Smooth muscle cell of the brain vasculature (primary cell): ENCODE results near the gene SLC38A3.

ENCODE experiments used
- DNase-seq: peaks from one replicate; pipeline ENCODE4 v3.0.0-alpha.2; 2012; ENCODE audit warnings: low read depth, low spot score

SLC38A3 gene

DNA sequence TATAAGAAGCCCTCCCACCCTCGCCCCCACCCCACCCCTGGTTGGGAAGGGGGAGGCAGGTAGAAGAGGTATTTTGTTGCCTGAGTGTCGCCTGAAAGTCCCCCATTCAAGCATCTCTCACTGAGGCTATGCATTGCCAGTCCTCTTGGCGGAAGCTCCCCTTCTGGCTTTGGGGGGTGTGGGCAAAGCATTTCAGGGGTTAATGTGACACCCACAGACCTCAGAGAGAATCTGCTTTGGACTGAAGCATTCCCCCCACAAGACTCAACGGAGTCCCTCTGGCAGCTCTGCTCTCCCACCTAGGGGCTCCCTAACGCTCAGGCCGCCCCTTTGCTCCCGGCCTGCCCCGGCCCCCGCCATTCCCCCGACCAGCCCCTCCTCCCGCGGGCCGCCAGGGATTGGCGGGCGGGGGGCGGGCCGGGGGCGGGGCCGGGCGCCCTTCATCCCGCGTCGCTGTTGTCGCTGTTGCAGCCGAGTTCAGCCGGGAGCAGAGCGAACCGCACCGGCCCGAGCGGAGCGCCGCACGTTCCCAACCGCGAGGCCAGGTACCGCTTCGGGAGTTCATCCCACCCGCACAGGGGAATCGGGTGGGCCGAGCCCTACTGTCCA is at the start of gene SLC38A3:
Gene SLC38A3, plus strand, starts transcription at position 468 of the 609 bp plus-strand sequence. CDS start 8,929 bp downstream, outside the sequence.
- no peak for DNase-seq

DNA sequence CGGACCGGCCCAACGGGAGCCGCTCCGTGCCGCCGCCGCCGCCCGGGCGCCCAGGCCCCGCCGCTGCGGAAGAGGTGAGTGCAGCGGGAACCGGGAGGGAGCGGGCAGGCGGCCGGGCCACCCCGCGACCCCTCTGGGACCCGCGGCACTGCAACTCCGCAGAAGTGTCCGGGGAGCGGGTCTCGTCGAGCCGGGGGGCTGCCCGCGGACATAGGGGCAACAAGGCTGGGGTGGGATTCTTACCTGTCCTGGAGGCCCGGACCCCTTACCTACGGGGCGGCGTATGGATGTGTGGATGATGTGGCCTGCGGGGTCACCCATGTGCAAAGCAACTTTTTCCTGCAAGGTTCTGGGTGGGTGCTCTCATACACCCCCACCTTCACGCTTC is 49.6 kb upstream of the SLC38A3 start:
- DNase-seq, result no peak

DNA sequence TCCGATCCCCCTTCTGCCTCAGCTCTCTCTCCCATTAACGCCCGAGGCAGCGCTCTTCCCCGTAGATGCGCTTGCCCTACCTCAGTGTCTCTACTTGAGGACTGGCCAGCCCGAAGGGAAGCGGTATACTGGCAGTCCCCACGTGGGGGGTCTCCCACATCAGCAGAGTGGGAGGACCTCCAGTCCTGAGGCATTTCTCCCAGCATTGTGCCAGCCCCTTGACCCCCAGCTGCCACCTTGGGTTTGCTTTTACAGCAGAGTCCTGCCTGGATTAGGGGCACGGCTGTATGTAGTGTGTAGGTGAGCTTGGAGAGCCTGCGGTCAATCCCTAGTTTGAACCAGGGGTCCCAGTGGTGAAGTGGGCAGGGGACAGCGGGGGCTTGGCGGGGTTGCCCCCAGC is 49.2 kb upstream of the SLC38A3 start:
- DNase-seq, result no peak

DNA sequence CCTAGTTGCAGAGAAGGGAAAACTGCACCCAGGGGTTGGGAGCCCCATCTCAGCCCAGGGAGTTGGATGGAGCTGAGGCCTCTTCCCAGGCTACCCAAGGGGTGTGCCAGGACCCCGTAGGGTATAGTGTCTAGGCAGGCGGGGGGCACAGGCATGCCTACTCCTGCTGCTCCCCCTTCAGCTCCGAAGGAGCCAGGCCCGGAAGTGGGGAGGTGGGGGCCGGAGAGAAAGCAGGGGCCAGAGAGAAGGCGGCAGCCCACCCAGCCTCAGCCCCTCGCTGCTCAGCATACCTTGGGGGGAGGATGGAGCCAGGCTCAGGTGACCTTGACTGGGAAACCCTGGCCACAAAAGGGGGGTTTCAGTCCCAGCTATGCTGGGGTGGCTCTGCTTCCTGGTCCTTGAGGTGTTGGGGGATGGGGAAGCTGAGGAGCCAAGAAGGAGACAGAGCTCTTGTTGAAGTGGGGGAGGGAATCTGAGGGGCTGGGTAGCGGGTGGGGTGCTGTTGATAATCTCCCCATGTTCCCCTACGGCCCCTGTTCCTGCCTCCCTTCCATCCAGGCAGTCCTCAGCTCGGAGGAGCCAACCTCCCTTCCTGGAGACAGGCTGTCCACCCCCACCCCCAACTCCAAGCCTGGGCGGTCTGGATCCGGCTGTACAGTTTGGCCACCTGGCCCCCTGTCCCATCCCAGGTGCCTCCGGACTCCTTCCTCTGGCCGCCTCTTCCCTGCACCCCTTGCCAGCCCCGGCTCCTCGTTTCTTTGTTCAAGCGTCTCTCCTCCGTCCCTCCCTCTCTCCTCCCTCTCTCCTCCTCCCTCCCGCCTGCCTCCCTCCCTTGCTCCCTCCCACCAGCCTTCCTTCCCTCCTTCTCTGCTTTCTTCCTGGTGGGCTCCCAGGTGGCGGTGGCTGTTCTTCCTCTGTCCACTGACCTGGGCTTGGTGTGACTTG is 48.2 kb upstream of the SLC38A3 start:
- no peak for DNase-seq

DNA sequence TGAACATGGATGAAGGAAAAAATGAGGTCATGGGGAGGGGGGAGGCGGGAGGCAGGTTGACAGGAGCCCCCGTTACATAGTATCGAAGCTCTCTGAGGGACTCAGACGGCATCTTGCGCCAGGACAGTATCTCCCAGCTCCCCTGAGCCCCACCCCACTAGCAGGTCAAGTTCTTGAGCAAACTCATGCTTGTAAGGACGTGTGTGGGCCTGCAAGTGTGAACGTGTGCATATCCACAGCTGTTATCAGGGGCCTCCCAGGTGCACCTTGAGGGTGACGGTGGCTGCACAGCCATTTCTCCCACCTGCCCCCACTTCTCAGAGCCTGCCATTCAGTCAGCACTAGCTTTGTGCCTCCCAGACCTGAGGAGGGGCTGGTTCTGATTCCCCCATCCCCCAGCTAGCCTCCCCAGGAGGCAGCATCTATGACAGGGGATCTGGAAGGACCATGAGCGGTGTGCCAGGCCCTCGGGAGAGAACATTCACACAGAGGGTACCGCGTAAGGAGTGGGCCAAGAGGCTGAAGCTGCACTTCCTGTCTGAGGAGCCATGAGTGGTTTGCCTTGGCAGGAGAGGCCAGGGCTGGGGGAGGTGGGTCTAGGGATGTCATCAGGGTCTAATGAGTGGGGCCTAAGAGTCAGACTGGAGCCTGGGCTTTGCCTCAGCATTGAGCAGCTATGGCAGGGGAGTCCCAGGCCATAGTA is 47.1 kb upstream of the SLC38A3 start:
- no peak for DNase-seq

DNA sequence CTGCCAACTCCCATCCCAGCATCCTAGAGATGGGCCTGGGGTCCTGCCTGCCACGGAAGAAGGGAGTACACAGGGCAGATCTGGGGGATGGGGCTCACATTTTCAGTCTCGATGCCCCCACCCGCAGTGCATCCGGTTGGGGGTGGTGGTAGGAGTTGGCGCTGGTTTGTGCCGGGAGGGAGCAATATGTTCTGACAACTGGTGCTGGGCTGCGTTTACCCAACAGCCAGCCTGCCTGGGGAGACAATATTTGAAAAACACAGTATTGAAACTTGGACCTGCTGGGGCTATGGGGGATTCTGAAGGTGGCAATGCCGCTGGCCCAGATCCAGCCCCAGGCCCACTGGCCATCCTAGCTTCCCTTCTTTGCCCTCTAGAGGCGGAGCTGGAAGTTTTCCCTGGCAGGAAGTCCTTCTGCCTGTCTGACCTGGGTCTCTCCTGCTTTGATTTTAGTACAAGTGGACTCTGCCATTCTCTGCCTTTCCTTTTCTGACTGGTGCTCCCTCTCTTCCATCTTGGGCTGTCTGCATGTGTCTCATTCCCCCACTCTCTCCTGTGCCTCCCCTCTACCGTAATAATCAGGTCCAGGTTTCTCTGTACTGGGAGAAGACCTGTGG is 46.4 kb upstream of the SLC38A3 start:
- DNase-seq, result no peak

DNA sequence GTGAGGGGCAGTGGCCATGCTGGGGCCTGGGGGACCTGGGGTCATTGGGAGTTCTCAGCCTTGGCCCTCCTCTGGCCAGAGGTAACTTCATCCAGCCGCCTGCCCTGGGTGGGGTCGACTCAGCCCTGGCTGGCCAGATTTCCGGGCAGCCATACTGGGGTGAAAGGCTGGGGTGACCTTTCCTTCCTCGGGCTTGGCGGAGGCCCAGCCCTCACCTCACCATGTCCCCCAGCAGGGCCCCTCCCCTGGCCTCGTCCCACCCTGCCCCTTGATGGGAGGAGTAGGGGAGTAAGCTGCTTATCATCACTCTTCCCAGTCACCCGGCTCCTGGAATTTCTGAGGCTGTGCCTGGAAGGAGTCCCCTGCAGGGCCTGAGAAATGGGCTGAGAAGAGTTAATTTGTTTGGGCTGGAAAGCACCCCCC is 44.5 kb upstream of the SLC38A3 start:
- DNase-seq, result no peak

DNA sequence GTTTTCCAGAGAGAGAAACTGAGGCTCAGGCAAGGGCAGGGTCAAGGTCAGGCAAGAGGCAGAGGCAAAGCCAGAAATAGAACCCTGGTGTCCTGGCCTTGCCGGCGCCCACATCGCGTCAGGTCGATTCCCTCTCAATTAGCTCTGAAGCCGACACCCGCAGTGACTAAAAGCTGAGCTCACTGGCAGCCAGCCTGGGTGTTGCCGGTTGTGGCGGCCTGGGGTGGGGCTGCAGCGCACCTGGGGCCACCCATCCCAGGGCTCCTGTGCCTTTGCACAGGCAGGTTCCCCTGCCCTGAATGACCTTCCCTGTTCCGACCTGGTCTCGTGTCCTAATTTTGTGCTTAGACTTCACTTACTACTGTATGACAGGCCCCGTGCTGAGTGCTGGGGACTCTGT is 43.8 kb upstream of the SLC38A3 start:
- DNase-seq, result no peak

DNA sequence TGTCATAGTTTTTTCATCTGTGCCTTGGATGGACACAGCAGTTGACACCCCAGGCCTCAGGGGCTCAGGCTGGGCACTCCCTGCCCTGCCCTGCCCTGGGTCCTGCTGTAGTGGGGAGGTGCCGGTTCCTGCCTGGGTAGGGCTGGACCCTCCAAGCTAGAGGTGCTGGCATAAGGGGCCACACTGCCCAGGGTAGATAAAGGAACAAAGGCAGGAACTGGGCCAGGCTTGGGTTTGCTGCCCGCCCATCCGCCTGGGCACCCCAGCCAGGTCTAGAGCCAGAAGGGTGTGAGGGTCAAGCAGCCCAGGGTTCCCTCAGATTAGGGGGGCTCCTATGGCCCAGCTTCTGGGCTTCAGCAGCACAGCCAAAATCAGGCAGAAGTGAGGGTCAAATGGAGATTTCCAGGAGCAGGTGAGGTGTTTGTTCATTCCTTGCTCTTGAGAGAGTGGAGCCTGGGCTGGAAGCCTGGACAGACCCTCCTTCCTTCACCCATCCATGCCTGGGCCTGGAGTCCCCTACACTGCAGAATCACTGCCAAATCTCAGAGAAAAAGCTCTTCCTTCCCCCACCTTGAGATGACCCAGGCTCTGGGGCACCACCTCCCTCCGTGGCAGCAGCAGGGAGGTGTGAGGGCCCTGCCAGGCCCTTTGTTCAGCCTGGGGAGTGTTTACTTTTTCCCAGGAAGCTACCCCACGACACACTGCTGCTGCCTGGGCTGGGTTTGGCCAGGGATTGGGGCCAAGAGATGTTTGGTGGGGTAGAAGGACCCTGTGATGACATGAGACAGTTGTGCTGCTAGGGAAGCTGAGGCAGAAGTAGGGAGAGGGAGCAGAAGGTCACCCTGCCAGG is 42.8 kb upstream of the SLC38A3 start:
- no peak for DNase-seq

DNA sequence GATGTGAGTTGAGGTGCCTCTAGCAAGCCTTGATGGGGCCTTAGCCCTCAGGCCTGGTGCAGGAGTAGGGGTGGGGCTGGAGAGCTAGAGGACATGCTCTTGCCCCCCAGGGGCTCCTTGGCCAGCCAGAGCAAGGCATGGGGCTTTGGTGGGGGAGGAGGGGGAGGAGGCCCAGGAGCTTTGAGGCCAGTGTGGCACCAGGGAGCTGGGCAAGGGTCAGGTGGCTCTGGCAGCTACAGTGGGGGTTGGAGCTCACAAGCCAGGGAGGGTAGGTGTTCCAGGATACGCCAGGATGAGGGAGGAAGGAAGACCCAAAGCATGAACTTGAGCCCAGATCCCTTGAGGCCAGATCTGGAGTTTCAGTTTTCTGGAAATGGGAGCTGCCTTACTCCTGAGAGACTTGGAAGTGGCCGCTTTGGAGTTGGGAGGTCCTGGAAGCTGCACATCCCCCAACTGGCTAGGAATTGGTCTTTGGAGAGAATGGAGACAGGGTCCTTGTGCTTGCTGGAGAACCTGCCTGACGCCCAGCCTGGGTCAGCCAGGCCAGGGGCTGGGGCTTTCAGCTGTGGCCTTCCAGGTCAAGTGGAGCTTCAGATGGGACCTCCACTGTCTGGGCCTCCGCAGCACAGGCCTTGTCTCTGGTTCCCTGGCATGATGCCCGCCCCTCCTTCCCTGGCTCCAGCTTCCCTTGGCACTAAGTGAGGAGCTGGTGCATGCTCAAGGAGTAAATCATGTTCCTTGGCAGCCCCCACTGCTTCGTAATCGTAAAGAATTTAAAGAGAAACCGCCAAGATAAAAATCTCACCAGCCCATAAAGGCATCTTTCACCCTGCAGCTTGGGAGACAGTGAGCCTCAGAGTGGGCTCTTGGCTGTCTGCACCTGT is 41.3 kb upstream of the SLC38A3 start:
- no peak for DNase-seq

DNA sequence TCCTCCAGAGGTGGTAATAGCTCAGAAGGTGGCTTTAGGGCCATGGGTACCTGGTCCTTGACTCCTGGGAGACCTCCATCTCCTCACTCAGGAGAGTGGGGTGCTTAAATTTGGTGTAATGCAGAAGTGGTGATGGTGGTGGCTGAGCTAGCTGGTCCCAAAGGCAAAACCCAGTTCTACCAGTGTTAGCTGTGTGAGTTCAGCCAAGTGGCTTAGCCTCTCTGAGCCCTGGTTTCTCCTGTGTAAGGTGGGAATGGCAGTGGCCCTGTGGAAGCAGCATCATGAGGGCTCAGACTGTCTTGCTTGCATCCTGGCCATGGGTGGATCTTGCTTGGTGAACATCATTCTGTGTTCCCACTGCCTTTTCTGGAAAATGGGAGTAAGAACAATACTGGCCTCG is 40.6 kb upstream of the SLC38A3 start:
- DNase-seq, result no peak

DNA sequence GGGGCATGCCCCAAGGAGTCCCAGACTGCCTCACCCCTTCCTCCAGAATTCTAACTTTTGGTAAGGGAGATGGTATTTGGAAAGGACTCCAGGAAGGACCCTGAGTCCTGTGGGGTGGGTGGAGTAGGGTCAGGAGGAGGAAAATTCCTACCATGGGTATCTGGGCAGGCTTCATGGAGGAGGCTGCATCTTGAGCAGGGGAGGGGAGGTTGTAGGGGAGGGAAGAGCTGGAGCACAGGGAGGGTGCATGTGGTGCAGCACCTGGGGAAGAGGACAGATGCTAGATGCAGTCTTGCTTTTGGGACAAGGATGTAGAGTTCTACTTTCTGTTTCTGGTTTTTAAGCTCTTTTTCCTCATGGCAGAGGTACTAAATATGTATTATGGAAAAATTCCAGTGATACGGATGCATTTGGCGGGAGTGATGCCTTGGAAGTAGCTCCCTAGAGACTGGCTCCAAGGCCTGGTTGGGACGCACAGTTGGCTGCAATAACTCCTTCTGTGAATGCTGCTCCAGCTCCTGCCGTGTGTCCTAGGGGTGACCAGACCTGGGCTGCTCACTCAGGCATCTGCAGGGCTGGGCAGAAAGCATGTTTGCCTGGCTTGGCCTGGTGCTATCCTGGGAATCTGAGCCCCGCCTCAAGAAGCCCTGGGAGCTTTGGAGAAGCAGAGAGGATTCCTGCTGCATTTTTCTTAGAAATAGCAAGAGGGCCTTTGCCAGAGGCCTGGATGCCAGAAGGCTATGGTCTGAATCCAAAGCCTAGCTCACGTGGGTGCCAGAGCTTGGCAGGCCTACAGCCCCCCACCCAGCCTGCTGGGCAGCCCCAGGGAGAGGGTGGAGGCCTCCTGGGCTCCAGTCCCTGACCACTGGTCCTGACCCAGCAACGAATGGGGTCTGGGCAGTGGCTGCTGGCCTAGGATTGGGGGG is 39.8 kb upstream of the SLC38A3 start:
- no peak for DNase-seq

DNA sequence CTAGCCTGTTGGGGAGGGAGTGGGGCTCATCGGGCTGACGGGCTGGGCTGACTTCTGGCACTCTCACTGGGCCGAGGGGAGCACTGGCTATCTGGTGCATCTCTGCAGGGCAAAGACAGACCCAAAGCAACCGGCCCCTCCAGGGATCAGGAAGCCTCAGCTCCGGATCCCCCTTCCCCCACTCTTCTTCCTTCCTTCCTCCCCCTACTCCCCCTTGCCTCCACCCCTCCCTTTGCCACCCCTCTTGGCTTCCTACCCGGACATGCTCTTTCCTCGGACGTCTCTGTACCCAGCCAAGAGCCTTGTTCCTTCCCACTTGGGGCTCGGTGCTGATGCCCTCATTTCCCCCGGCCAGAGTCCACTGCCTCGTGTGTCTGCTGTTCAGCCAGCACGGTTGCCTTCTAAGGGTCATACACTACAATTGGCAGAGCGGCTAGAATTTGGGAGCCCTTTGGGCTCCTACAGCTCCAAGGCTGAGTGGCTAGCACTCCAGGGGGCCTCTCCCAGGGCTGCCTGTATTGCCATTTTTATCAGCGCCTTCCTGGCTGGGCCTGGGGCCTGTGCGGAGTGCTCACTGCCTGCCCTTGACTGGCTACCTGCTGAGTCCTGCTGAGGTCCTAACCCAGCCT is 39.0 kb upstream of the SLC38A3 start:
- no peak for DNase-seq

DNA sequence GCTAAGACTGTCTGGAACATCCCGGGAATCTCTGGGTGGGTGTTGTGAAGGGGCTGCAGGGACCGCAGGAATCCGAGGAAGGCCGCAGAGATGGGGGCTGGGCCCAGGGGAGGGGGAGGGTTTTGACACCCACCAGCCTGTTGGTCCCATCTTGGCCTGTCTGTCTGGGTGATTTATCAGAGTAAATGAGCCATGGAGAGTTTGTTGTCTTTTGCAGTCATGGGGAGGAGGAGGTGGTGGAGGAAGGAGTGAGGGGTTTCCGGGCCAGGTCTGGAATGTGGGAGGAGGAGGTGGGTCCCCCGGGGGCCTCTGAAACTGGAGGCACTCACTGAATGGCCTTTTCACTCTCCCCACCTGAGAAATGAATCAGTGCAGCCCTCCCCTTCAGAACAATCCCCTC is 38.5 kb upstream of the SLC38A3 start:
- DNase-seq, result no peak

DNA sequence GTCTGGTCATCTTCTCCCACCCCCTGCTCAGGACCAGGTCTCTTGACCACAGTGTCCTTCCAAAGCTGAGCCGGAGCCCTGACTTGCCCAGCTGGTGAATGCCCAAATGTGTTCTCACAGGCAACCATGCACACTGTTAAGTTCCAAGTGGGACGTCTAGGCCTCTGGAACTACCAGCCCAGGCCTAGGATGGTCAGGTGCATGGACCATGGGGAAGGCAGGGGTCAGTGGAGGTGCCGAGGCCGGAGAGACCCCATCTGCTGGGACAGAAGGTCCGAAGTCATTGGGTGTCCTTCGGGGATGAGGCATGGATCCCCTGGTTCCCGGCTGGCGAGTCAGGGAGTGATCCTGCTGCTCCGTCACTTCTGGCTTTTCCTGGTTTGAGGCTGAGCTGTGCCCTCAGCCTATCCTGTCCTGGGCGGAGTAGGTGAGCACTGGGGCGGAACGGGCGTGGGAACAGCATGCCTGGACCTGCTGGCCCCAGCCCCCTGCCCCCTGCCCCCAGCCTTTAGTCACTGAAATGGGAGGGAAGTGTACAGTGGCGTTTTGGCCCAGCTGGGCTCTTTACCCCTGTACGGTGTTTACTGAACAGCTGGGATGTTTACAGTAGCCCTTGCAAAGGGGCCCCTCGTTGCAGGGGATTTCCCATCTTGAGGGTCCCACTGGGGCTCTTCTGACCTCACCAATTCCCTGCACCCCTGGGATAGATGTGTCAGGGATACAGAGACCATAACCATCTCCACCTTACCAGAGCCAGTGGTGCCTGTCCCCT is 37.8 kb upstream of the SLC38A3 start:
- no peak for DNase-seq

DNA sequence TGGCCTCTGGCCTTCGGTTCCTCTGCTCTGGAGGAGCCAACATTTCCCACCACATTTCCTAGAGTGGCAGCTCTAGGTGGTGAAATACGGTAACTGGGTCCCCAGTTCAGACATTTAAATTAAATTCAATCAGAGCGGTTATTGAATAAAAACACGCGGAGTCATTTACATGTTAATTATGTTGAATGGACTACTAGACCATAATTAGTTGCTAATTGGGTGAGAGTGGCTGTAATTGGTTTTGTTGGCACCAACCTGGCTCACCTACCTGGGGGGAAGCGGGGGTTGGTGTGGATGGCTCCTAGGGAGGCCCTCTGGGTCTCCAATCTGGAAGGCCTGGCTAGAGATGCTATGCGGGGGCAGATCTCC is 37.2 kb upstream of the SLC38A3 start:
- no peak for DNase-seq

DNA sequence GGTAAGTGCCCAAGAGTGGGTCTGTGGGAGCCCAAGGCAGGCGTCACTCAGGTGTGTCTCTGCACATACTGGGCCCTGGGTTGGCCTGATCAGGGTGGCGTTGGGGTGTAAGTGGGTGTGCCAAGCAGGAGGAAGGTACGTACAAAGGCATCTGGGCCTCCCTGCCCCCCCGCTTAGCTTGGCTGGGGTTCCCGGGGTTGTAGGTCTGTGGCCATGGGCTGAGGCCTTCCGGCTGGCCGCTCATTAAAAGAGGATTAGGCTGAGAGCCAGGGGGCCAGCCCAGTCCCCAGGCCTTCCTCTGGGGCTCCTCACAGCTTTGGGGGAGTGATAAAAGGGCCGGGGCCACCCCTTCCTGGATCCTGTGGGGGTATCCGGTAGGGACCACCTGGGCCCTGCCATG is 36.7 kb upstream of the SLC38A3 start:
- no peak for DNase-seq

DNA sequence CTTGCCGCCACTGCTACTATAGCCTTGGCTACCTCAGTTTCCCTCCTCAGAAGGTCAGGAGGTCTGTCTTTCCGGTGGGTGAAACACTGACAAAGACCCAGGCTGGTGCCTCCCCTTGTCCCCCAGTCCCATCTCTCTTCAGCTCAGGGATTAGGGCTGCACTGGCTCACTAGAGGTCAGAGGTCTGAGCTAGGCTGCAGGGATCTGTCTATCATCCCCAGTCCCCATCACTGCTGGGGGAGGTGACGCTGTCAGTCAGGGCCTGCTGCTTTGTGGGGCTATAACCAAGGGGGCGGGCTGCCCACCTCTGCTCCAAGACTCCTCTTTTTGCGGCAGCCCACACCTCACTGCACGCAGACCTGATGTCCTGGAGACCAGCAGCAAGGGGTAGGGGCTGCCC is 36.3 kb upstream of the SLC38A3 start:
- DNase-seq, result no peak
